ENCODE measurements around the gene HSD17B8. TPM values are rescaled to one million over a fixed set of nuclear protein-coding genes. Genes with fewer than 3 reads are reported as not detected.

Gene HSD17B8
- total and polyA plus RNA-seq, 2 donors (not counting 1 experiment from before 2014, with no cell fraction given), result 10.8 to 25.5 TPM

- no peak overlapping the region for H3K4me3 Mint-ChIP-seq
- peaks cover 9% of the 10 kb centered on the region for H3K4me1 Mint-ChIP-seq
- Histone ChIP-seq H3K9me3 (ENCODE audit: control extremely low read depth in 1 of 3, control insufficient read depth in 2 of 3, insufficient read depth in 1 of 3, low read length in 2 of 3) (no peaks in the 10 kb centered on the region), H3K4me2 (replicated peaks; ENCODE audit: low read depth, low read length, poor library complexity, severe bottlenecking) (no peak overlapping the region), H3K4me1 (ENCODE audit: control insufficient read depth in 2 of 2, insufficient read depth in 2 of 2, low read length in 2 of 2) (peaks cover 0 to 10% of the 10 kb centered on the region in 2 donors), H3K79me2 (ENCODE audit: control insufficient read depth, insufficient read depth, low read length) (no peaks in the 10 kb centered on the region), H4K20me1 (ENCODE audit: control insufficient read depth, insufficient read depth, low read length, poor library complexity, severe bottlenecking) (no peaks in the 10 kb centered on the region), H3K9ac (ENCODE audit: low read length) (no peak overlapping the region), H2AFZ (ENCODE audit: insufficient read depth, low read depth, low read length, poor library complexity, severe bottlenecking) (no peak overlapping the region), H3K36me3 (replicated peaks in 1 of 2; ENCODE audit: control extremely low read depth in 1 of 2, control insufficient read depth in 1 of 2, extremely low read depth in 1 of 2, insufficient read depth in 2 of 2, low read length in 1 of 2) (no peaks in the 10 kb centered on the region), H3K27ac (ENCODE audit: low read length in 2 of 2) (no peak overlapping the region), H3K4me3 (ENCODE audit: control extremely low read depth in 1 of 5, extremely low read depth in 1 of 5, insufficient read depth in 1 of 5, low read depth in 2 of 5, low read length in 4 of 5) (no peak overlapping the region), H3K27me3 (replicated peaks in 1 of 4; ENCODE audit: control extremely low read depth in 1 of 4, control insufficient read depth in 3 of 4, insufficient read depth in 4 of 4, low read length in 3 of 4) (peaks cover 0 to 14% (median 6%) of the 10 kb centered on the region in 4 experiments)
- peaks cover 23% of the 10 kb centered on the region for H3K27me3 Mint-ChIP-seq
- DNase-seq, result peak; percentile 58
- ATAC-seq (ENCODE audit: low read depth), result no peak
- ChIA-PET CTCF (interaction anchor here (0.6 to 2.4 kb wide), 14 partner anchors 11 to 1165 kb away, joined by 3 to 15 read pairs (median 3); no protein-coding TSS in a partner anchor), POLR2A (interaction anchor here (0.9 to 1.0 kb wide), 2 partner anchors 36 to 99 kb away, joined by 3 read pairs; partner anchors contain the start of genes RING1, RPS18 and VPS52)
- TF ChIP-seq CTCF (IDR thresholded peaks at IDR 0.05), result peak; percentile 48
- TF ChIP-seq EZH2 (IDR thresholded peaks at IDR 0.05; ENCODE audit: borderline replicate concordance, insufficient read depth, low read depth, low read length, poor library complexity, severe bottlenecking), result no peak
- intact Hi-C loops (cut with micrococcal nuclease), result loop anchor here (1.0 kb wide), 1 partner anchor 173 kb away; no protein-coding TSS in a partner anchor
- whole genome bisulfite sequencing (ENCODE audit: insufficient coverage), result 50% methylated on average over 12 of the region's 16 CpGs
- H3K9me3 Mint-ChIP-seq (ENCODE audit: insufficient read depth), result no peaks in the 10 kb centered on the region
- H3K27ac Mint-ChIP-seq, result no peak overlapping the region
Observed at GRCh38 chr6:33172688-33173534, 31.5 kb upstream of the HSD17B8 start.

All from B cell (primary cell).